Activated CD4-positive, alpha-beta T cell treated with anti-CD3 and anti-CD28 coated beads, Interleukin-2, Interleukin-4, amounts not matched to agents 100 ng/mL and 50 ng/mL, durations not matched to agents 16 hours and 8 hours (primary cell): ENCODE results near the gene RIMKLB.
"Not testable (repeated sequence)": the region's sequence is repeated elsewhere in the genome, so short reads cannot be mapped to it uniquely, and the experiment has no call there.

Experiments
- DNase-seq: peaks from one replicate; pipeline ENCODE4 v3.0.0-alpha.2; 2020; ENCODE audit warnings: low spot score

Gene RIMKLB

DNA sequence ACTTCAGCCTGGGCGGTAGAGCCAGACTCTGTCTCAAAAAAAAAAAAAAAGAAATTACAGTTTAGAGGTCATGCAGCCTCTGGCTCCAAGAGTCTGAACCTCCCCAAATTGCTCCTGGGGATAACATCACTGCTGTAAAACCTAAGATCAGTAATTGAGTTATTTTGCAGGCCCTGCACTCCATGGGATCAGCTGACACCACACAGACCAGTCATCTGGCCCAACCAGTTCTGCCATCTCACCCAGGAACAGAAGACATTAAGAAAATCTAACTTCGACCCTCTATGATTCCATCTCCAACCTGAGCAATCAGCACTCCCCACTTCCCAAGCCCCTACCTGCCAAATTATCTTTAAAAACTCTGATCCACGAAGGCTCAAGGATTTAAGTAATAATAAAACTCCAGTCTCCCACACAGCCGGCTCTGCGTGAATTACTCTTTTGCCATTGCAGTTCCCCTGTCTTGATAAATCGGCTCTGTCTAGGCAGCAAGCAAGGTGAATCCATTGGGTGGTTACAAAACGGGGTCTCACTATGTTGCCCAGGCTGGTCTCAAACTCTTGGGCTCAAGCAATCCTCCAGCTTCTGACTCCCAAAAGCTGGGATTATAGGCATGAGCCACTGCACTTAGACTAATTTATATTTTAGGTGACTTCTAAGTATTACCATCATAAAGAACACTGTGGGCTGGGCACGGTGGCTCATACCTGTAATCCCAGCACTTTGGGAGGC lies 123.1 kb downstream of the RIMKLB start:
- DNase-seq, result not testable (repeated sequence)

DNA sequence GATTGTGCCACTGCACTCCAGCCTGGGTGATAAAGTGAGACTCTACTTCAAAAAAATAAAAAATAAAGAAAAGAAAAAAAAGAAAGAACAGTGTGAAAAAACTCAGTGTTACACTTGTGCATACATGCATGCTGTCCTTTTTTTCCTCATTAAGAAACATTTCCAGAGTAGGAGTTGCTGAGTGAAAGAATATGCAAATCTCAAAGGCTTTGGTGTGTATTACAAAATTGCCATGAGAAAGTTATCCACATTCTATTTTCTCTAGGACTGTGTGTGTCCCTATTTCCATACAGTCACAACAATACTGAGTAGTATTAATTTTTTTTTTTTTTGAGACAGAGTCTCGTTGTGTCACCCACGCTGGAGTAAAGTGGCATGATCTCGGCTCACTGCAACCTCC lies 123.8 kb downstream of the RIMKLB start:
- no peak for DNase-seq

DNA sequence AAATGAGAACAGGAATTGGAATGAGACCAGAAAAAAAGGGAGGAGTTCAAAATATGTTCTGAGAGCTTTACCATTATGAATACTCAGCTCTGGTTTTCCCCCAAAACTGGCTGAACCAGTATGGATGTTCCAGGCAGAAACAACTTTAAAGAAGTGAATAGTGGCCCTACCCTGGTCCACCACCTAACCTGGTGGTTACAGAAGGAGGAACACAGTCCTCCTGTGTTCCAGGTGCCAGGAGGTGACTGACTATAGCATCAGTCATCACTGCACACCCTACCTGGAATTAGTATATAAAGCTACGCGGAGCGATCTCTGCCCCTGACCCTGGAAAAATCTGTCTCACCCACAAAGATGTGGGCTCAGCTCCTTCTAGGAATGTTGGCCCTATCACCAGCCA lies 124.5 kb downstream of the RIMKLB start, which contains the start of gene A2ML1:
A2ML1 (plus strand) TSS at position 324 of the 400 bp plus-strand sequence; CDS start at position 355, 31 bp downstream.
- DNase-seq, result no peak

DNA sequence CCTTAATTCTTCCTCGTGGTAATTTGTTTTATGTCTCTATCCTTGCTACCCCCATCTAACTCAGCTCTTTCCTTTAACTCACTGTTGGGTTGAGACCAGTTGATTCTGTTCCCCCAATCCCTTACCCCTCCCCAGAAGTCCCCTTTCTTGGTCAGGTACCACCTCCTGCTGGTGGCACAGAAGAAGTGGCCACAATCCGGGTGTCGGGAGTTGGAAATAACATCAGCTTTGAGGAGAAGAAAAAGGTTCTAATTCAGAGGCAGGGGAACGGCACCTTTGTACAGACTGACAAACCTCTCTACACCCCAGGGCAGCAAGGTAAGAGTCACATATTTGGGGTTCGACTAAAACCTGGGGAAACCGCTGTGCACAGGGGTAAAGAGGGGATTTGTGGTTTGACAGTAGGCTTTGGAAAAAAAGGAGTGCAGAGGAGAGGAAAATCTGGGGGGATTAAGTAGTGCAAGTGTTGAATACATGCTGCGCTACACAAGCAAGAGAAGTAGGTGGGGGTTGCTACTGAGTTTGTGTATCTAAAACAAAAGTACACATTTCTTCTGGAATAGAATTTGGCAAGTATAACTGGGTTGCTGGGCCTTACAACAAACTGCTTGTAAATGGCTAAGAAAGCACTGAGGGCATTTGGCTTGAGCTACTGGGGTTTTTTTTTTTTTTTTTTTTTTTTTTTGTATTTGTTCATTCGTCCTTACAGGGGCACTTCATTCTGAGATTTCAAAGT lies 125.9 kb downstream of the RIMKLB start:
- DNase-seq, result no peak

- no peak for DNase-seq
Observed at GRCh38 chr12:8827551-8828256, 129.9 kb downstream of the RIMKLB start.

- no peak for DNase-seq
Observed at GRCh38 chr12:8828257-8829124, 130.7 kb downstream of the RIMKLB start.

DNA sequence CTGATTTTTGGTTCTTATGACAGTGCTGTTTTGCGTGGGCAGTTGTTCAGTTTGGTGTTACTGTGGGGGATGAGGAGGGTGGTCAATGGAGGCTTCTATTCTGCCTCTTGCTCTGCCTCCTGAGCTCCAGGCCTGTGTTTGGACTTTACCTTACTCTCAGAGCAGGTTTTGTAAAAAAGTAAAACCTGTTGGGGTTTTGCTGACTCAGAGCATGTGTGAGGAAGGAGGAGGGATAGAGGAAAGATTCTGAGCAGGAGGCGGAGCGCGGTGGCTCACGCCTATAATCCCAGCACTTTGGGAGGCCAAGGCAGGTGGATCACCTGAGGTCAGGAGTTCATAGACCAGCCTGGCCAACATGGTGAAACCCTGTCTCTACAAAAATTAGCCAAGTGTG lies 131.3 kb downstream of the RIMKLB start:
- DNase-seq, result no peak

- no peak for DNase-seq
Observed at GRCh38 chr12:8829621-8830020, 131.8 kb downstream of the RIMKLB start.

DNA sequence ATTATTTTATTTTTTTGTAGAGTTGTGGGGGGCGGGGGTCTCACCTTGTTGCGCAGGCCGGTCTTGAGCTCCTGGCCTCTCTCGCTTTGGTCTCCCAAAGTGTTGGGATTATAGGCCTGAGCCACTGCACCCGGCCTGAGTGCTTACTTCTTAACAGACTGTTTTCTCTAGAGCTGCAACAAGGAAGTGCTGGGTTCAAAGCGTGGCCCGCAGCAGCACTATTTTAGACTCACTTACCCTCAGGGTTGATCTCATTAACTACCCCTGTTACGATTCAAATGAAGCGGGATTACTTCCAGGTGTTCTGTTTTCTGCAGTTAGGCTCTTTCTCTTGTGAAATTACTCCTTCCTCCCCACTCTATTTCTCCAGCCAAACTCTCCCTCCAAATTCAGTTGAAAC lies 133.3 kb downstream of the RIMKLB start:
- no peak for DNase-seq

- no peak for DNase-seq
Observed at GRCh38 chr12:8832500-8832899, 134.7 kb downstream of the RIMKLB start.
